Measurements from ENCODE around the gene DPEP2. TPM values are rescaled to one million over a fixed set of nuclear protein-coding genes. Genes with fewer than 3 reads are reported as not detected.

DPEP2 gene
- total and polyA plus RNA-seq, 2 of the 13 experiments (the other 11 are each of a cell fraction or from before 2014, with no cell fraction given) = 0.18 TPM; not detected in 1

DNA sequence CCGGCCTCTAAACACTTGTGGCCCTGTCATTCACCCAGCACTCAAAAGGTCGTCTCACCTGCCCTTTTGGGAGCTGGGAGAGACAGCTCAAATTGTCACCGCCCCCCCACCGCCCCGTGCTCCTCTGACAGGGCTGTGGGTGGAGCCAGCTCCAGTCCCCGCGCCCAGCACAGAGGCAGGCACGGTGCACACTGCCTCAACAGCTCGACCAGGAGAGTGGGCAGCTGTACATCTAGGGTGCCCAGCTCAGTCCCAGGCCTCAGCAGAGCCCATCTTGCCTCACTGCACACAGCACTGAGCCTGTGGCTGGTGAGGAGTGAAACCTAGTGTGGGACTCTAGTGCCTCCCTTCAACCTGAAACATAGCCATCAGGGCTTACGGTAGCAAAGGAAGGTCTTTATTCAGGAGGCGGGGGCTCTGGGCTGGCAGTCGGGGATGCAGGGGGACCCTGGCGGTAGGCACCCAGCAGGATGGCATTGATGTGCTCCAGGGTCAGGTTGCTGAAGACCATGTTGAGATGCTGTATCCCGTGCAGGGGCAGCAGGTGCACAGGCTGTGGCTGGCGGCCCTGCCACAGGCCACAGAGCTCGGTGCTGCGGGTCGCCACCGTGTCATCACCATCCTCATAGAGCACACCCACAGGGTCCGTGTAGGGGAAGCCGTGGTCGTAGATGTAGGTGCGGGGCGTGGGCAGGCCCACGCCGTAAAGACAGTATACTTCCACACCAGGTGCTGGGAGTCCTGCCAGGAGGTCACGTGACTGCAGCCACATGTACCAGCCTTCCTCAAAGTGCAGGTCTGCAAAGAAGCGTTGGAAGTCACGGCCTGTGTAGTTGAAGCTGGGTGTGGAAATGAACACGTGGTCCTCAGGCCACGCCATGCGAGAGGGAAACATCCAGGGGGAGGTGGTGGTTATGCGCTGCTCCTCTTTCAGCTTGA is 59.5 kb downstream of the DPEP2 start (continued):
- TF ChIP-seq ZBTB20 (CRISPR knock-in tag; IDR thresholded peaks at IDR 0.05; ENCODE audit: borderline replicate concordance, low read depth) = no peak
- peak; percentile 47; the same call in 1 of the 2 replicates for TF ChIP-seq ZSCAN31 (CRISPR knock-in tag; IDR thresholded peaks at IDR 0.05; ENCODE audit: low read depth)
- TF ChIP-seq, protein P1, sequence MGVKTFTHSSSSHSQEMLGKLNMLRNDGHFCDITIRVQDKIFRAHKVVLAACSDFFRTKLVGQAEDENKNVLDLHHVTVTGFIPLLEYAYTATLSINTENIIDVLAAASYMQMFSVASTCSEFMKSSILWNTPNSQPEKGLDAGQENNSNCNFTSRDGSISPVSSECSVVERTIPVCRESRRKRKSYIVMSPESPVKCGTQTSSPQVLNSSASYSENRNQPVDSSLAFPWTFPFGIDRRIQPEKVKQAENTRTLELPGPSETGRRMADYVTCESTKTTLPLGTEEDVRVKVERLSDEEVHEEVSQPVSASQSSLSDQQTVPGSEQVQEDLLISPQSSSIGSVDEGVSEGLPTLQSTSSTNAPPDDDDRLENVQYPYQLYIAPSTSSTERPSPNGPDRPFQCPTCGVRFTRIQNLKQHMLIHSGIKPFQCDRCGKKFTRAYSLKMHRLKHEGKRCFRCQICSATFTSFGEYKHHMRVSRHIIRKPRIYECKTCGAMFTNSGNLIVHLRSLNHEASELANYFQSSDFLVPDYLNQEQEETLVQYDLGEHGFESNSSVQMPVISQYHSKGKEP (CRISPR knock-in tag; IDR thresholded peaks at IDR 0.05) = no peak
- TF ChIP-seq, protein P2, sequence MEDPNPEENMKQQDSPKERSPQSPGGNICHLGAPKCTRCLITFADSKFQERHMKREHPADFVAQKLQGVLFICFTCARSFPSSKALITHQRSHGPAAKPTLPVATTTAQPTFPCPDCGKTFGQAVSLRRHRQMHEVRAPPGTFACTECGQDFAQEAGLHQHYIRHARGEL (CRISPR knock-in tag; IDR thresholded peaks at IDR 0.05) = 0 out of 2 replicates have a peak, but pooled peaks have one; percentile 41
- 0 out of 2 replicates have a peak, but pooled peaks have one; percentile 43 for TF ChIP-seq ZNF788 (CRISPR knock-in tag; IDR thresholded peaks at IDR 0.05; ENCODE audit: borderline replicate concordance)
- no peak for TF ChIP-seq SATB2 (CRISPR knock-in tag; IDR thresholded peaks at IDR 0.05)
- TF ChIP-seq, protein P3, sequence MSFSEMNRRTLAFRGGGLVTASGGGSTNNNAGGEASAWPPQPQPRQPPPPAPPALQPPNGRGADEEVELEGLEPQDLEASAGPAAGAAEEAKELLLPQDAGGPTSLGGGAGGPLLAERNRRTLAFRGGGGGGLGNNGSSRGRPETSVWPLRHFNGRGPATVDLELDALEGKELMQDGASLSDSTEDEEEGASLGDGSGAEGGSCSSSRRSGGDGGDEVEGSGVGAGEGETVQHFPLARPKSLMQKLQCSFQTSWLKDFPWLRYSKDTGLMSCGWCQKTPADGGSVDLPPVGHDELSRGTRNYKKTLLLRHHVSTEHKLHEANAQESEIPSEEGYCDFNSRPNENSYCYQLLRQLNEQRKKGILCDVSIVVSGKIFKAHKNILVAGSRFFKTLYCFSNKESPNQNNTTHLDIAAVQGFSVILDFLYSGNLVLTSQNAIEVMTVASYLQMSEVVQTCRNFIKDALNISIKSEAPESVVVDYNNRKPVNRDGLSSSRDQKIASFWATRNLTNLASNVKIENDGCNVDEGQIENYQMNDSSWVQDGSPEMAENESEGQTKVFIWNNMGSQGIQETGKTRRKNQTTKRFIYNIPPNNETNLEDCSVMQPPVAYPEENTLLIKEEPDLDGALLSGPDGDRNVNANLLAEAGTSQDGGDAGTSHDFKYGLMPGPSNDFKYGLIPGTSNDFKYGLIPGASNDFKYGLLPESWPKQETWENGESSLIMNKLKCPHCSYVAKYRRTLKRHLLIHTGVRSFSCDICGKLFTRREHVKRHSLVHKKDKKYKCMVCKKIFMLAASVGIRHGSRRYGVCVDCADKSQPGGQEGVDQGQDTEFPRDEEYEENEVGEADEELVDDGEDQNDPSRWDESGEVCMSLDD (CRISPR knock-in tag; IDR thresholded peaks at IDR 0.05; ENCODE audit: borderline replicate concordance) = no peak
- TF ChIP-seq, protein P4, sequence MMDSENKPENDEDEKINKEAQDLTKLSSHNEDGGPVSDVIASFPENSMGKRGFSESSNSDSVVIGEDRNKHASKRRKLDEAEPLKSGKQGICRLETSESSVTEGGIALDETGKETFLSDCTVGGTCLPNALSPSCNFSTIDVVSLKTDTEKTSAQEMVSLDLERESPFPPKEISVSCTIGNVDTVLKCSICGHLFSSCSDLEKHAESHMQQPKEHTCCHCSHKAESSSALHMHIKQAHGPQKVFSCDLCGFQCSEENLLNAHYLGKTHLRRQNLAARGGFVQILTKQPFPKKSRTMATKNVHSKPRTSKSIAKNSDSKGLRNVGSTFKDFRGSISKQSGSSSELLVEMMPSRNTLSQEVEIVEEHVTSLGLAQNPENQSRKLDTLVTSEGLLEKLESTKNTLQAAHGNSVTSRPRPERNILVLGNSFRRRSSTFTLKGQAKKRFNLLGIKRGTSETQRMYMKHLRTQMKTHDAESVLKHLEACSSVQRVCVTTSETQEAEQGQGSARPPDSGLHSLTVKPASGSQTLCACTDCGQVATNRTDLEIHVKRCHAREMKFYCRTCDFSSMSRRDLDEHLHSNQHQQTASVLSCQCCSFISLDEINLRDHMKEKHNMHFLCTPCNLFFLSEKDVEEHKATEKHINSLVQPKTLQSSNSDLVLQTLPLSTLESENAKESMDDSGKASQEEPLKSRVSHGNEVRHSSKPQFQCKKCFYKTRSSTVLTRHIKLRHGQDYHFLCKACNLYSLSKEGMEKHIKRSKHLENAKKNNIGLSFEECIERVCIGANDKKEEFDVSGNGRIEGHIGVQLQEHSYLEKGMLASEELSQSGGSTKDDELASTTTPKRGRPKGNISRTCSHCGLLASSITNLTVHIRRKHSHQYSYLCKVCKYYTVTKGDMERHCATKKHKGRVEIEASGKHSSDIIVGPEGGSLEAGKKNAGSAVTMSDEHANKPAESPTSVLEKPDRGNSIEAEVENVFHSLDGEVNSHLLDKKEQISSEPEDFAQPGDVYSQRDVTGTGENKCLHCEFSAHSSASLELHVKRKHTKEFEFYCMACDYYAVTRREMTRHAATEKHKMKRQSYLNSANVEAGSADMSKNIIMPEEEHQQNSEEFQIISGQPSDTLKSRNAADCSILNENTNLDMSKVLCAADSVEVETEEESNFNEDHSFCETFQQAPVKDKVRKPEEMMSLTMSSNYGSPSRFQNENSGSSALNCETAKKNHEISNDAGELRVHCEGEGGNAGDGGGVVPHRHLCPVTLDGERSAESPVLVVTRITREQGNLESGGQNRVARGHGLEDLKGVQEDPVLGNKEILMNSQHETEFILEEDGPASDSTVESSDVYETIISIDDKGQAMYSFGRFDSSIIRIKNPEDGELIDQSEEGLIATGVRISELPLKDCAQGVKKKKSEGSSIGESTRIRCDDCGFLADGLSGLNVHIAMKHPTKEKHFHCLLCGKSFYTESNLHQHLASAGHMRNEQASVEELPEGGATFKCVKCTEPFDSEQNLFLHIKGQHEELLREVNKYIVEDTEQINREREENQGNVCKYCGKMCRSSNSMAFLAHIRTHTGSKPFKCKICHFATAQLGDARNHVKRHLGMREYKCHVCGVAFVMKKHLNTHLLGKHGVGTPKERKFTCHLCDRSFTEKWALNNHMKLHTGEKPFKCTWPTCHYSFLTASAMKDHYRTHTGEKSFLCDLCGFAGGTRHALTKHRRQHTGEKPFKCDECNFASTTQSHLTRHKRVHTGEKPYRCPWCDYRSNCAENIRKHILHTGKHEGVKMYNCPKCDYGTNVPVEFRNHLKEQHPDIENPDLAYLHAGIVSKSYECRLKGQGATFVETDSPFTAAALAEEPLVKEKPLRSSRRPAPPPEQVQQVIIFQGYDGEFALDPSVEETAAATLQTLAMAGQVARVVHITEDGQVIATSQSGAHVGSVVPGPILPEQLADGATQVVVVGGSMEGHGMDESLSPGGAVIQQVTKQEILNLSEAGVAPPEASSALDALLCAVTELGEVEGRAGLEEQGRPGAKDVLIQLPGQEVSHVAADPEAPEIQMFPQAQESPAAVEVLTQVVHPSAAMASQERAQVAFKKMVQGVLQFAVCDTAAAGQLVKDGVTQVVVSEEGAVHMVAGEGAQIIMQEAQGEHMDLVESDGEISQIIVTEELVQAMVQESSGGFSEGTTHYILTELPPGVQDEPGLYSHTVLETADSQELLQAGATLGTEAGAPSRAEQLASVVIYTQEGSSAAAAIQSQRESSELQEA (CRISPR knock-in tag; IDR thresholded peaks at IDR 0.05; ENCODE audit: not compliant biosample characterization) = peak; percentile 52
- TF ChIP-seq POLR2AphosphoS5 (IDR thresholded peaks at IDR 0.05; ENCODE audit: low read depth, low read length) = peak; percentile 40; the same call in 1 of the 2 replicates
- TF ChIP-seq SALL2 (CRISPR knock-in tag; IDR thresholded peaks at IDR 0.05) = no peak
- 0 out of 2 replicates have a peak, but pooled peaks have one; percentile 75 for TF ChIP-seq TOPORS (CRISPR knock-in tag; IDR thresholded peaks at IDR 0.05)
- TF ChIP-seq IRF2 (CRISPR knock-in tag; IDR thresholded peaks at IDR 0.05) = 0 out of 2 replicates have a peak, but pooled peaks have one; percentile 16
- TF ChIP-seq U2AF2 (IDR thresholded peaks at IDR 0.05; ENCODE audit: low read depth, low read length) = no peak

All from HepG2 (cell line).